ENCODE data around the gene BRSK1. TPM values are rescaled to one million over a fixed set of nuclear protein-coding genes. Genes with fewer than 3 reads are reported as not detected.

The BRSK1 gene
- total and polyA plus RNA-seq, 2 of the 13 experiments (the other 11 are each of a cell fraction or from before 2014, with no cell fraction given) = 0.18 to 1.2 TPM

DNA sequence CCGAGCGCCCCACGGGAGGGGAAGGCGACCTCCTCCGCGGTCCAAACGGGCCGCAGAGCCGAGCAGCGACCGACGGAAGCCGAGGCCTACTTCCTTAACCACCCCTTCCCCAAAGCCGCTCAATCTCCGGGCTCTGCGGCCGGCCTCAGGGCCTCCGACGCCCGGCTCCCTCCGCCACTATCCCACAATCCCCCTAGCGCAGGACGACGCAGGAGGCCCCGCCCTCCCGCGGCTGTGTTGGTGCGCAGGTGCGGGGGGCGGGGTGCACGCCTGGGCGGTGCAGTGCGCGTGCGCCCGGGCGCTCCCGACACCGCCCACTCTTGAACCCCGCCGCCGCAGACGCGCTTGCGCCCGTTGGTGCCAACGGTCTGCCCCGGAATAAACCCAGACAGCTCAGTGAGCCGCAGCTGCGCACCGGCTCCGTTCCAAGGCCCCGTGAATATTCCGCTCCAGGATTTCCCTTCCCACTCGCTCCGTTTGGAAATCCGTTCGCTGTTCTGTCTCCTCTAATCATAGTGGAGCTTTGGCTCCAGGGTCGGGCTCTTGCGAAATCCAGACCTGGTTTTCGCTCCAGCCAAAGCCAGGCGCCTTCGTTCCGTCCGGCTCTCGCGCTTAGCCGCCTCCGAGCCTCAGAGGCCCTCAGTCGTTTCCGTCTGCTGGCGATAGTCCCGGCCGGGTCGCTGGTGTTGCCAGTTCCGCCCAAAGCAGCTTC lies 24.8 kb upstream of the BRSK1 start, which contains the start of gene PPP6R1 (continued):
- TF ChIP-seq, protein P1, sequence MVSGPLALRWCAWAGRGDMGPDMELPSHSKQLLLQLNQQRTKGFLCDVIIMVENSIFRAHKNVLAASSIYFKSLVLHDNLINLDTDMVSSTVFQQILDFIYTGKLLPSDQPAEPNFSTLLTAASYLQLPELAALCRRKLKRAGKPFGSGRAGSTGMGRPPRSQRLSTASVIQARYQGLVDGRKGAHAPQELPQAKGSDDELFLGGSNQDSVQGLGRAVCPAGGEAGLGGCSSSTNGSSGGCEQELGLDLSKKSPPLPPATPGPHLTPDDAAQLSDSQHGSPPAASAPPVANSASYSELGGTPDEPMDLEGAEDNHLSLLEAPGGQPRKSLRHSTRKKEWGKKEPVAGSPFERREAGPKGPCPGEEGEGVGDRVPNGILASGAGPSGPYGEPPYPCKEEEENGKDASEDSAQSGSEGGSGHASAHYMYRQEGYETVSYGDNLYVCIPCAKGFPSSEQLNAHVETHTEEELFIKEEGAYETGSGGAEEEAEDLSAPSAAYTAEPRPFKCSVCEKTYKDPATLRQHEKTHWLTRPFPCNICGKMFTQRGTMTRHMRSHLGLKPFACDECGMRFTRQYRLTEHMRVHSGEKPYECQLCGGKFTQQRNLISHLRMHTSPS (CRISPR knock-in tag; IDR thresholded peaks at IDR 0.05; ENCODE audit: low read depth) = peak; percentile 76; the same call in 1 of the 2 replicates
- TF ChIP-seq ZNF780A (CRISPR knock-in tag; IDR thresholded peaks at IDR 0.05) = peak; percentile 78; the same call in 1 of the 2 replicates
- TF ChIP-seq ZBTB8A (CRISPR knock-in tag; IDR thresholded peaks at IDR 0.05; ENCODE audit: borderline replicate concordance, low read depth) = no peak; the same call in 1 of the 2 replicates
- TF ChIP-seq ZNF136 (CRISPR knock-in tag; IDR thresholded peaks at IDR 0.05; ENCODE audit: low read depth) = 0 out of 2 replicates have a peak, but pooled peaks have one; percentile 33
- peak; percentile 53; the same call in 1 of the 2 replicates for TF ChIP-seq HNF4G (IDR thresholded peaks at IDR 0.05; ENCODE audit: borderline replicate concordance, low read depth, low read length)
- no peak; the same call in 1 of the 2 replicates for TF ChIP-seq HNF4G (CRISPR knock-in tag; IDR thresholded peaks at IDR 0.05; ENCODE audit: borderline replicate concordance, low read depth)
- no peak; the same call in 1 of the 2 replicates for TF ChIP-seq HNRNPUL1 (IDR thresholded peaks at IDR 0.05; ENCODE audit: low read depth, low read length)
- TF ChIP-seq ZNF253 (CRISPR knock-in tag; IDR thresholded peaks at IDR 0.05; ENCODE audit: borderline replicate concordance) = no peak
- TF ChIP-seq KLF11 (CRISPR knock-in tag; IDR thresholded peaks at IDR 0.05) = peak; percentile 45; the same call in 1 of the 2 replicates
- TF ChIP-seq, protein P2, sequence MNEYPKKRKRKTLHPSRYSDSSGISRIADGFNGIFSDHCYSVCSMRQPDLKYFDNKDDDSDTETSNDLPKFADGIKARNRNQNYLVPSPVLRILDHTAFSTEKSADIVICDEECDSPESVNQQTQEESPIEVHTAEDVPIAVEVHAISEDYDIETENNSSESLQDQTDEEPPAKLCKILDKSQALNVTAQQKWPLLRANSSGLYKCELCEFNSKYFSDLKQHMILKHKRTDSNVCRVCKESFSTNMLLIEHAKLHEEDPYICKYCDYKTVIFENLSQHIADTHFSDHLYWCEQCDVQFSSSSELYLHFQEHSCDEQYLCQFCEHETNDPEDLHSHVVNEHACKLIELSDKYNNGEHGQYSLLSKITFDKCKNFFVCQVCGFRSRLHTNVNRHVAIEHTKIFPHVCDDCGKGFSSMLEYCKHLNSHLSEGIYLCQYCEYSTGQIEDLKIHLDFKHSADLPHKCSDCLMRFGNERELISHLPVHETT (CRISPR knock-in tag; conservative IDR thresholded peaks at IDR 0.05) = peak; percentile 96
- peak; percentile 92; the same call in 1 of the 2 replicates for TF ChIP-seq ZNF614 (CRISPR knock-in tag; IDR thresholded peaks at IDR 0.05; ENCODE audit: borderline replicate concordance)
- peak; percentile 76 for TF ChIP-seq ZNF232 (CRISPR knock-in tag; IDR thresholded peaks at IDR 0.05; ENCODE audit: borderline replicate concordance)
- peak; percentile 95 for TF ChIP-seq ZNF331 (CRISPR knock-in tag; IDR thresholded peaks at IDR 0.05)
- no peak for TF ChIP-seq NR3C1 (CRISPR knock-in tag; IDR thresholded peaks at IDR 0.05)
- TF ChIP-seq NFATC3 (CRISPR knock-in tag; IDR thresholded peaks at IDR 0.05) = no peak
- no peak for TF ChIP-seq ZNF652 (CRISPR knock-in tag; IDR thresholded peaks at IDR 0.05; ENCODE audit: borderline replicate concordance, low read depth)
- TF ChIP-seq, protein P3, sequence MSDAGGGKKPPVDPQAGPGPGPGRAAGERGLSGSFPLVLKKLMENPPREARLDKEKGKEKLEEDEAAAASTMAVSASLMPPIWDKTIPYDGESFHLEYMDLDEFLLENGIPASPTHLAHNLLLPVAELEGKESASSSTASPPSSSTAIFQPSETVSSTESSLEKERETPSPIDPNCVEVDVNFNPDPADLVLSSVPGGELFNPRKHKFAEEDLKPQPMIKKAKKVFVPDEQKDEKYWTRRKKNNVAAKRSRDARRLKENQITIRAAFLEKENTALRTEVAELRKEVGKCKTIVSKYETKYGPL (CRISPR knock-in tag; IDR thresholded peaks at IDR 0.05) = peak; percentile 13; the same call in 1 of the 2 replicates
- no peak for TF ChIP-seq ZNF616 (CRISPR knock-in tag; IDR thresholded peaks at IDR 0.05; ENCODE audit: low read depth)
- TF ChIP-seq MBNL3 (CRISPR knock-in tag; conservative IDR thresholded peaks at IDR 0.05) = no peak
- TF ChIP-seq, protein P4, sequence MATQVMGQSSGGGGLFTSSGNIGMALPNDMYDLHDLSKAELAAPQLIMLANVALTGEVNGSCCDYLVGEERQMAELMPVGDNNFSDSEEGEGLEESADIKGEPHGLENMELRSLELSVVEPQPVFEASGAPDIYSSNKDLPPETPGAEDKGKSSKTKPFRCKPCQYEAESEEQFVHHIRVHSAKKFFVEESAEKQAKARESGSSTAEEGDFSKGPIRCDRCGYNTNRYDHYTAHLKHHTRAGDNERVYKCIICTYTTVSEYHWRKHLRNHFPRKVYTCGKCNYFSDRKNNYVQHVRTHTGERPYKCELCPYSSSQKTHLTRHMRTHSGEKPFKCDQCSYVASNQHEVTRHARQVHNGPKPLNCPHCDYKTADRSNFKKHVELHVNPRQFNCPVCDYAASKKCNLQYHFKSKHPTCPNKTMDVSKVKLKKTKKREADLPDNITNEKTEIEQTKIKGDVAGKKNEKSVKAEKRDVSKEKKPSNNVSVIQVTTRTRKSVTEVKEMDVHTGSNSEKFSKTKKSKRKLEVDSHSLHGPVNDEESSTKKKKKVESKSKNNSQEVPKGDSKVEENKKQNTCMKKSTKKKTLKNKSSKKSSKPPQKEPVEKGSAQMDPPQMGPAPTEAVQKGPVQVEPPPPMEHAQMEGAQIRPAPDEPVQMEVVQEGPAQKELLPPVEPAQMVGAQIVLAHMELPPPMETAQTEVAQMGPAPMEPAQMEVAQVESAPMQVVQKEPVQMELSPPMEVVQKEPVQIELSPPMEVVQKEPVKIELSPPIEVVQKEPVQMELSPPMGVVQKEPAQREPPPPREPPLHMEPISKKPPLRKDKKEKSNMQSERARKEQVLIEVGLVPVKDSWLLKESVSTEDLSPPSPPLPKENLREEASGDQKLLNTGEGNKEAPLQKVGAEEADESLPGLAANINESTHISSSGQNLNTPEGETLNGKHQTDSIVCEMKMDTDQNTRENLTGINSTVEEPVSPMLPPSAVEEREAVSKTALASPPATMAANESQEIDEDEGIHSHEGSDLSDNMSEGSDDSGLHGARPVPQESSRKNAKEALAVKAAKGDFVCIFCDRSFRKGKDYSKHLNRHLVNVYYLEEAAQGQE (IDR thresholded peaks at IDR 0.05; ENCODE audit: borderline replicate concordance in 1 of 2, low read depth in 1 of 2, low read length in 2 of 2) = peak in 1 of 2 experiments; percentile 68; a peak in 1 of 4 replicates
- TF ChIP-seq MEIS2 (CRISPR knock-in tag; IDR thresholded peaks at IDR 0.05) = peak; percentile 96
- peak; percentile 79 for TF ChIP-seq ELF3 (CRISPR knock-in tag; IDR thresholded peaks at IDR 0.05)
- no peak for TF ChIP-seq GZF1 (CRISPR knock-in tag; IDR thresholded peaks at IDR 0.05)
